NCI-H1092 (cell line): Measurements from ENCODE around the gene TRAF1.

ENCODE experiments used
- DNase-seq: peaks from one replicate; lab custom pipeline; 2025; lab: John Stamatoyannopoulos, UW

TRAF1 gene

DNA sequence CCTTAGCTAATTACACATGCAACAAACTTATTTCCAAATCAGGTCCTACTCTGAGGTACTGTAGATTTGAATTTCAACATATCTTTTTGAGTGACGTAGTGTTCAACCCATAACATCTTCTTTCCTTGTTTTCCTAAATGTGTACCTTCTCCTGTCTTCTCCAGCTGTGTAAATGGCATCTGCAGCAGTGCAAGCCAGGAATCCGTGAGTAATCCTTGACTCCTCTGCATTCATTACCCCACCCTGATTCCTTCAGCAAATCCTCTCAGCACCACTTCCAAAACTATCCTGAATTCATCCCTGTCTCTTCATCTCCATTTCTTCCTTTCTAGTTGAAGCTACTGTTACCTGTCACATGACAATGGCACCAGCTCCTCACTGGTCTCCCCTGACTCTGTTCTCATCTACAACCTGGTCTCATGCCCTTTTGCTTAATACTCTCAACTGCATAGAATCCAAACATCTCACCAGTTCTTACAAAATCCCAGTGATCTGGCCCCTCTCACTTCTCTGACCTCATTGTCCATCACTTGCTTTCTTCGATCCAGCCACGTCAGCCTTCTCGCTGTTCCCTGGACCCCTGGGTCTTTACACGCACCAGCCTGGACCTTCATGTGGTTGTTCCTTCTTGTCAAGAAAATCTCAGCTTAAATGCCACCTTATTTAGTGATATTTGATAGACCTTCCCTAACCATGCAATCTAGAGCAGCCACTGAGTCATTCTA is 14.6 kb upstream of the TRAF1 start:
- no peak for DNase-seq

DNA sequence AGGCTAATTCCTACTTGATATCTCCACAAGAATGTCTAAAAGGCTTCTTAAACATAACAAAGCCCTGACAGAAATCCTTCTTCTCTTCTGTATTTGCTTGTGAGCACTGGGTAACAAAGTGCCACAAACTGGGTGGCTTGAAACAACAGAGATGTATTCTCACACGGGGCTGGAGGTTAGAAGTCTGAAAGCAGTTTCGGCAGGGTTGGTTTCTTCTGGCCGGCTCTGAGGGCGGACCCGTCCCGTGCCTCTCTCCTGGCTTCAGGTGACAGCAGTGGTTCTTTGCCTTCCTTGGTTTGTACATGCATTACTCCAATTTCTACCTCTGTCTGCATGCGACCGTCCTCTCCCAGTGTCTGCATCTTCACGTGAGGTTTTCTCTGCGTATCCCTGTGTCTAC is 14.0 kb upstream of the TRAF1 start:
- DNase-seq: no peak

DNA sequence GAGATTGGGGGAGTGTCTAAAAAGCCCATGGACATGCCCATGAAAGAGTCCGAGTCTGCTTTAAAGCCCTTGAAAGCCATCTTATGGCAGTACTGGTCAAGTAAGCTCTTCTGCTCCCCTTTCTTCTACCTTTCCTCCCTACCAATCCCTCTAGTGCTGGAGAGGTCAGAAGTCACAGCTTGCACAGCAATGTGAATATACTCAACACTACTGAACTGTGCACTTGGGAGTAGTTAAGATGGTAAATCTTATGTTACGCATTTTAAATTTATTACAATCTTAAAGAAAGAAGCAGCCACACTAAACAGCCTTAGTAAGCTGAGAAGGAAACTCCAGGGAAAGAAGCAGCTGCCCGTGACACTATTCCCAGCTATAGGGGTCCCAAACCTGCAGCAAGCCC is 12.3 kb upstream of the TRAF1 start:
- DNase-seq: no peak

DNA sequence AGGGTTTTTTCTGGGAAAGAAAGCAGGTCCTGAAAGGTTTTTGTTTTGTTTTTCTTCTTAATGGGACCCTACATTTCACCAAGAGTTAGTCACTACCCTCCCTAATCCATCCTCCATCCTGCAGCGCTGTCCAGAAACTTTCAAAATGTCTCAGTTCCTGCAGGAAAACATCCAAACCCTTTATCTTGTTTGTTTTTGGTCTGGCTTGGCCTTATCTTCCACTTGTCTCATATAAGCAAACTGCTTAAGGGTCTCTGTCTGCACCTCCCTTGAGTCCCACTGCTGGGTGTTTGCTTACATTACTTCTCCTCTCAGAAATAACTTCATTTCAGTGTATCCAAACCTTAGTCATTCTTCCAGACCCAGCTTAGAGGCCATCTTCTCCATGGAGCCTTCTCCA is 11.0 kb upstream of the TRAF1 start:
- DNase-seq: no peak

DNA sequence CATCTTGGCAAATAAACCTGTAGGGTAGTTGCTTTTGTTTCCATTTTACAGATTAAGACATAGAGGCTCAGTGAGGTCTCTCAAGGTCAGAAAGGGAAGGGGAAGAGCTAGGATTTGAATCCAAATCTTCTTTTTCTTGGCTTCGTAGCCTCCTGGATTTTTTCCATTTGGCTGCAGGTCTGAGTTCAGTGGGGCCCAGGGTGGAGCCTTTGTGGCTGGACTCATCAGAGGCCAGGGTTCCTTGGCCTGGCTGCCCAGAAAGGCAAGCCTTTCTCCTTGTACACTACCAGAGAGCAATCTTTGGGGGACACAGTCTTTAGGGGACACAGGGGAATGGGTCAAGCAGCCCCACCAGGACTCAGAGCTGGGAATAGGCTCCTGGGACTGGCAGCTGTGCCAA is 10.5 kb upstream of the TRAF1 start:
- DNase-seq: no peak

DNA sequence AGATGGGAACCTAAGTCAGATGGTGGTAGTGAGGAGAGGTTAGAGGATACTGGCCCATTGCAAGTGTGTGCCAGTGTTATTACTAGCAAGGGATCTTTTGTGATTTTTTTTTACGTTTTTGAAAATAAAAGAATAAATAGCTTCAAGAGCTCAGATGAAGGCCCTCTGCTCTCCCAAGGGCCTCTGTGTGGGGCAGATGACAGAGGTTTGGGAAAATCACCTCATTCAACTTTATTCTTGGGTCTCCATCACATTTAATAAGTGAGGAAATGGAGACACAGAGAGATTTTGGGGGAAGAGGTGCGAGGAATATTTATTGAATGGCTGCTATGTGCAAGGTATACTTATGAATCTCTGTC is 10.1 kb upstream of the TRAF1 start:
- DNase-seq: no peak

DNA sequence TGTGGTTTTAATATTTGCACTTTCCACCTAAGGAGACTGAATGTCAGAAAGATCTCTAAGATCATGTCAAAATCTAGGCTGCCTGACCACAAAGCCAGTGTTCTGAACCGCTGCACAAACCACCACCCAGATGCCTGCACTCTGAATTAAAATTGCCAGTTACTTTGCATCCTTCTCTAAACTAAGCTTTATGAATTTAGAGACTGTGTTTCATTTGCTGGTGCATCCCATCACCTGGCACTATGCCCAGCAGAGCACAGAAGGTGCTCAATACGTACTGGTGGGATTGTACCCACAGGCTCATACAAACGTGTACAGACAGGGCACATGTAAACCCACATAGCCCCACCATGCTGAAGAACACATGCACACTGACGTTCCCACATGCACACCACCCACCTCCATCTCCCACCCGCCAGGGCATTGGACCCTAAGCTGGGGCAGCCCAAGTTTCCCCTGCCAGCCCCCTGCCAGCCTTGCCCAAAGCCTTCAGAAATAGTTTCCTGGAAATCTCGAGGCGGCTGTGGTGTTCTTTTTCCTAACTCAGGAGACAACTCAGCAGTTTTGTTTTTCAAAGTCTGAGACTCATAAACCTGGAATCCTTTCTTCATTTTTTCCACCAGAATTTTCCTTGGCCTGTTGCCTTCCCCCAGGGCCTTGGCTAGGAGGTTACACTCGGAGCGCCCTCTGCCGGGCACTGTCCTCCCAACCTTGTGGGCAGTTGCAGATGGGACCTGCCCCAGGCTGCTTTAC is 9.6 kb upstream of the TRAF1 start:
- peak; percentile 85 for DNase-seq

DNA sequence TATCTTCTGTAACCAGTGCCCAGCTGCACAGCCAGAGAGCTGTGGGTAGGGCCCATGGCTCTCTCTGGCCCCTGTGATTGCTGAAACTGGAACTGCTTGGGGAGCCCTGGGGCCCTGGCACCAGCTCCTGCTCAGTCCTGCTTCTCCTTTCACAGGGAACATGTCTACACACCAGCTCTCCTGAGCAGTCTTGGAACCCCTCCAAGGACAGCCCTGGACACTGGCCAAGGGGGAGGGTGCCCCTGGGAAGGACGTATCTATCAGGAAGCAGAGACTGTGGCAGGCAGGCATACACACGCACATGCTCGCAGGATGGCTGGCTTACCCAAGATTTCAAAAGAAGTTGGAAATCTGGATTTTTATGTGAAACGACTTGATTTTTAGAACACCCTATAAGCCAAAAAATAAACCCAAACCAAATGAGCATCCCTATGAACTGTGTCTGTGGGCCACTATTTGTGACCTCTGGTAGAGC is 8.8 kb upstream of the TRAF1 start:
- DNase-seq: peak; percentile 97

DNA sequence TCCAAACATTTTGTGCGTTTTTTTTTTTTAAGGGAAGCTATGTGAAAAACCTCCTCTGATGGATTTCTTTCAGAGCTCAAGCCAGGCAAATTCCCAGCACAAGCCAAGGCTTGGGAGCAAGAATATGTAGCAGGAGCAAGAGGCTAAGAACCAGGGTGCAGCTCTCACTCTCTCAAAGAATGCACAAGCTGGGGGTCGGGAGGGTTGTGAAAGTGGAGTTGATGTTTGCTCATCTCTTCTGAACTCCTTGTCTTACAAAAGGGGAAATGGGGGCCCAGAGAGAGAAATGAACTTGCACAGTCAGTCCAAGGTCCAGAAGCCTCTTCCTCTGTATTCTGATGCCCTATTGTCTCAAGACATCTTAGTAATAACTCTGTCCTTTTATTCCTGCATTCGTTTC is 7.7 kb upstream of the TRAF1 start:
- no peak for DNase-seq

DNA sequence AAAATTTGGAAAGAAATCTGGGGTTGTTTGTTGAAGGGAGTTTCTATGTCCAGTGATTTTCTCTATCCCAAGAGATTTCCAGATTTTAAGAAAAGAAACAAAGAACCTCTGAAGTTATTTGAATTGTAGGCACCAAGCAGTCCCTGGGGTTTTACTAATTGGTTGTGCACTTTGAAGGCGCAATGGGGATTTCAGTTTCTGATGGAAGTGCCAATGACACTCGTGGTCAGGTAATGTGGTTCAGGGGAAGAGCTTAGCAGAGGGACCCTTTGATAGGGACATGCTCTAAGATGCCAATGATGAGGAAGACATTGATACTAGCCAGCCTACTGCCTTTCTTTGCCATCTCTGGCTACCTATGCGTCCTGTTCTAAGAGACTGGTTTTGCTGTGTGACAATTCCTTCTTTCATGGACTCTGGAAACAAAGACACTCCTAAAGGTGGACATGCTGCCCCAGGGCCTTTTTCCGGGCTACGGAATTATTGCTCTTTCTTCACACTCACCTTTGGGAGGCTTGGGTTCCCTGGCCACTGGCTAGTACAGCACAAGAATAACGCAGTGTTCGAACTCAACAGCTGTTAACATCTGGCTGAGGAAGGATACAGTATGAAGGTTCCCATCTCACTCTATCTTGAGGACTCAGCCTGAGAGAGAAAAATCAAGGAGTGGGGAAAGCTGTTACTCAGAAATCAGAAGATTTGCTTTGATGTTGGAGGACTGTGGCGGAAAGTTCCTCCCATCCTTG is 6.9 kb upstream of the TRAF1 start:
- DNase-seq: no peak

DNA sequence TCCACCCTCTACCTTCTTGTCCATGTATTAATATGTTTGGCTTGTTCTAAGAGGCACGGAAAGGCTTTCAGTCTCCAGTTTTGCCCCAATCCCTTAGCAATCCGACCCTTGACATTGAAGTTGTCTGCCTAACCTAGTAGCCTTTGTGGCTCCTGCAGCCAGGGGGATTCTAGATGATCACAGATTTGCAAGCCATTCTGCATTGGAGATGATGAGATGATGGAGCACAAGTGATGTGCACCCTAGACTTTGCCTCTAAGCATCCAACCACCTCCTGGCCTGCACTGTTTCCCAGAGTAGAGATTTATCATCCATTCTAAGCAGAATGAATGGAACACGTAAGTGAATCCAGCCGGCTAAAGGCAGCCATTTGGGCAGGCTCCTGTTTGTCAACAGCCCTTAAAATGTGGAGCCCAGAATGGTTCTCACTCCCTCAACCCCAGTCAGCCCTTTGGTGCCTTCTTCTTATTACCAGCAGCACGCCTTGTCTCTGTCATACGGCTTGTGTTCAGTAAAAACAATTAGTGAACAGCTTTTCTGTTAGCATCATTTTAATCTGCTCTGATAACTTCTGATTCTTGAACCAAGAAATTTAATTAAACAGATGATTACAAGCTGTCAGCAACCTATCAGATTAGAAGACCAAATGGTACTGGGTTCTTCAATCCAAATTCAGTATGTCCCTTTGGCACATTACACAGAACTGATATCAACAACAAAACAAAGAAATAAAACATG is 5.7 kb upstream of the TRAF1 start:
- DNase-seq: no peak

DNA sequence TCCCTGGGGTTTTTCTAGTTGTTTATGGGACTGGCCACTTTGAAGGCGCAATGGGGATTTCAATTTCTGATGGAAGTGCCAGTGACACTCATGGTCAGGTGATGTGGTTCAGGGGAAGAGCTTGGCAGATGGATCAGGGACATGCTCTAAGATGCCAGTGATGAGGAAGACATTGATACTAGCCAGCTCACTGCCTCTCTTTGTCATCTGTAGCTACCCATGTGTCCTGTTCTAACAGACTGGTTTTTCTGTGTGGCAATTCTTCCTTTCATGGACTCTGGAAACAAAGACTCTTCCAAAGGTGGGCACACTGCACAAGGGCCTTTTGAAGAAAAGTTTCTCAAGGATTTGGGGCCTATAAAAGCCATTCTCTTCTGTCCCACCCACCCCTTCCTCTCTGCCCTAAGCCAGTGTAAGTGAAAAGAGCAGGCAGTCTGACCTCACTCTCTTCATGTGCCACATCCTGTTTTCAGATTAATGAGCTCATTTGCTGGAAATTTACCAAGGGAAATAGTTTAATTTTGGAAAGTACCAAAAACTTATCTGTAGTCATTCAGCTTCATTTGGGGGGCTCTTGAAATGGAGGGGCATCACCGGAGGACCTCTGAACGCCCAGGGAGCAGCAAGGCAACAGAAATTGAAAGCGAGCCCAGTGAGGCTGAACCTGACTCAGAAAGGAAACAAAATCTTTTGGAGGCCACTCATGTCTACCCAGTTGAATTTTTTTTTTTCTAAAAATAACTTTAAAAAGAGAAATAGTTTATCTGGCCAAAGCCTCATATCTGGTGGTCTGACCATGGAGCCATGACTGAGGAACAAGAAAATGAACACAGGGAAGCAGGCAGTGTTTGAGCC is 4.9 kb upstream of the TRAF1 start:
- DNase-seq: no peak

DNA sequence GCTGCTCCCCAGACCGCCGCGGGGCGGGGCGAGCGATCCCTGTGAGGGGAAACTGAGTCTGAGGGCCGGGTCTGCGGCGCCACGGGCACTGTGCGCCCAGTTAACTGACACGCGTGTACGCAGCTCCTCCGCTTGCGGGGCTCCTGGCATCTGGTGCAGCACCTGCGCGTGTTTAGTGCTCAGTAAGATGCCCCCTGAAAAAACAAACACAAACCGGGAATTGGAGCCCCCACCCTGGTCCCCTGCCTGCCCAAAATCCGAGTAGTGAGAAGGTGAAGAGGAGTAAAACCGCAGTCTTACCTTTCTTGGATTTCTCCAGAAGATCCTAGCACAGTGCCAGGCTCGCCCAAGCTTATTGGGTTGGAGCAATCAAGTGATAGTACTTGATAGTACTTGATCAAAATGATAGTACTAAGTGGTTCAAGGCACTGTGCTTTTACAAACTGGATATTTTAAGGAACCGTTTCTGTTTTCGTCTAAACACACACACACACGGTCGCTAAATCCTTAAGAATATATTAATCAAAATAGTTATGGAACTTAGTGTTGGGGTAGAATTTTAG is 2.7 kb upstream of the TRAF1 start:
- DNase-seq: no peak

DNA sequence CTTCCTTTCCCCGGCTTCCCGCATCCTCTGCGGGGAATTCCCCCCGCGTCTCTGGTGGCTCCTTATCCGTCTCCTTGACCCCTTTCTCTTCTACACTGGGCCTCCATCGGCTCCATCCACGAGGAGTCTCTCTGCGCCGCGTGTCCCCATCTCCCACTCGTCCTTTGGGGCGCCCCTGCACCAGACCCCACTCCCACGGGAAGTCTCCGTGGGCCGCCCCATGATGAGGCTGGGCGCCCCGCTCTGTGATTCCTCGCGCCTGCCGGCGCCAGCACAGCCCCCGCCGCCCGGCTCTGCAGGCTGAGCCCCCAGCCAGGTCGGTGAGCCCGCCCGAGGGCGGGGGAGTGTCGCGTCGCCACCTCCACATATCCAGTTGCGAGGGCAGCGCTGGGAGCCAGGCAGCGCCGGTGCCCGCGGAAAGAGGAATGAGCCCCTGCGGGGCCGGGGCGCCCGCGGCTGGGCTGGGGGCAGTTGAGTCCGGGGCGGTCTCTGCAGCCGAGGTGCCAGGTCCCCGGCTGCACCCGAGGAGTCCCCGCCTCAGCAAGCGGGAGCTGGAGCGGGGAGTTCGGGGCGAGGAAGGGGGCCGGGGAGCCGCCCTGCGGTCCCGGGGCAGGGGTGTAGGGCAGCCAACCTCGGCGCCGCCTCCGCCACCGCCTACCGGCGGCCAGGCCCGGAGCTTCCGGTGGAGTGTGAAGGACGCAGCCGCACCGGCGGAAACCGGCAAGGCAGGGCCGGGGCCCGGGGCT is 2.1 kb upstream of the TRAF1 start:
- peak; percentile 26 for DNase-seq

DNA sequence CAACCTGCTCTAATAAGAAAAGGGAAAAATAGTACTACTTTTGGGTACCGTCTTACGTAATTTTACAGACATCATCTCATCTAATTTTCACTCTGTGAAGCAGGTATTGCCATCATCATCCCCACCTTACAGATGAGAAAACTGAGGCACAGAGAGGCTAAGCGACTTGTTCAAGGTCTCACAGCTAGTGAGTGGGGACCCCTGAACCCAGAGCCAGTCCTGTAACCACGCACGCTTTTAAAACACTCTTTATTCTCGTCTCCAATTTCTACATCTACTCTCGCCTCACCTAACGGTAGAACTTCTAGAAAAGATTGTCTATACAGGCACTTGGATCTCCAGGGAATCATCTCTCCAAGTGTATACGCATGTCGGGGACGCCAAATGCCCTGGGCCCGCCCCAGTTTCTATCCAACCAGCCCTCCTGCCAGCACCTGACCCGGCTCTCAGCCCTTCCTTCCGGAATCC is 1.5 kb upstream of the TRAF1 start:
- DNase-seq: no peak

DNA sequence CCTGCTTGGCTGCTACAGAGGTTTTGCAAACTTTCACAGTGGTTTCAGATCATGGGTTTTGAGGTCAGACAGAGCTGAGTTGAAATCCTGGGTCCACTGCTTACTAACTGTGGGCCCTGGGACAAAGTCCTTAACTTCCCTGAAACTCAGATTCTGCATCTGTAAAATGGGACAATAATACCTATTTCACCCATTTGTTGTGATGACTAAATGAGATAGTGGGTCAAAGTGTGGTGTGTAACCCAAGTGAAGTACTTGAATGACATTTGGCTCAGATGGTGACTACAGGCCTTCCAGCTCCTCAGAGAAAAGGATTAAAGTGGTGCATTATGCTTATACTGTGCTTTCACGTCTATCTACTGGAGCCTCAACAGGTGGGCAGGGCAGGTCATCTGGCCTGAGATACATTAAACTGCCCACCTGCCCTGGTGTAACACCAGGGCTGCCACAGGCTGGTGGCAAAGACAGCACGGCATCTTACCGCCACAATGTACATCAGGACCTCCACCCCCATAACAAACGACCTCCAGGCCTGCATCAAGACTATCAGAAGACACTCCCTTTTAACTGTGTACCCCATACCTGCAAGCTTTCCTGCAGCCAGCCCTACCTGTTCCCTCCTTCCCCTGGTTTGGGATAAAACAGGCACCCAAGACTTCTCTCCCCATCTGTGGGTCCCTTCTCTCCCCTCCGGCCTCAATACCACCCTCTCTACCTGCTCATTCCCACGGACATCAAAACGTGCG is 846 bp upstream of the TRAF1 start:
- DNase-seq: no peak

DNA sequence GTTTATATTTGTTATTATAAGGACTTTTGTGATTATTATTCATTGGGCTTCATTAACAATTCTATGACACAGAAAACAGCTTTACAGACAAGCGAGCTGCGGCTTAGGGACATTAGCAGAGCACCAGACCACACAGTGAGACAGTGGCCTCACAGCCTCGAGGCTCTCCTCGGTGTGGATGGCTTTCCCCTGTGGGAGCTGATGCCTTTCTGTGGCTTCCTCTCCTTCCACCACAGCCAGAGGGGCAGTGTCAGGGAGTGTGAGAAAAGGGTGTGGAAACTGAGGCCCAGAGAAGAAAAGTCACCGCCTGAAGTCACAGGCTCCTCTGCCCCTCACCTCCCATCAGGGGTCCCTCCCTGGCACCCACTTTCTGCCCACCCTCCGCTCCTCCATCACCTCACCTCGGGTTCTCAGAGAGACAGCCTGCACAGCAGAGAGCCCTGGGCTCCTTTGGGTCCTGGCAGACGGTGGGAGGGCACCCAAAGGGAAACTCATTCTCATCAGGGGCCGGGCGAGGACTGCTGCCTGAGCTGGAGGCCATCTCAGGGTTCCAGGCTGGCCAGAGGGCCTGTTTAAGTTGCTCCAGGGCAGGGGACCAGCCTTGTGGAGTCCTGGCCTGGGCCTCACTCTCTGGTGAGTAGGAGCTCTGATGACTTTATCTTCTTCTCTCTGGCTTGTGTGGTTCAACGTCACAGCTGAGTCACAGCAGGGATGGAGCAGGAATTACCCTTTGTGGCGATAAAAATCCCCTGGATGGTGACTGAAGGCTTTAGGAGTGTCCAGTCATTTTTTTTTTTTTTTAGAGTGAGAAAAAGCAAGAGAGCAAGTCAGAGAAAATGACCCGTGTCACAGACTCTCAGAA is 830 bp downstream of the TRAF1 start:
- no peak for DNase-seq
